Hematopoietic multipotent progenitor cell treated with erythropoietin and hydrocortisone succinate and interleukin-3 and kit ligand, for 6 days (in vitro differentiated cells): ENCODE results near the gene OSBPL5.
"Not testable (repeated sequence)": the region's sequence is repeated elsewhere in the genome, so short reads cannot be mapped to it uniquely, and the experiment has no call there.

Experiments used
- DNase-seq: peaks from one replicate; pipeline ENCODE4 v3.0.0-alpha.2; 2015

Gene OSBPL5

DNA sequence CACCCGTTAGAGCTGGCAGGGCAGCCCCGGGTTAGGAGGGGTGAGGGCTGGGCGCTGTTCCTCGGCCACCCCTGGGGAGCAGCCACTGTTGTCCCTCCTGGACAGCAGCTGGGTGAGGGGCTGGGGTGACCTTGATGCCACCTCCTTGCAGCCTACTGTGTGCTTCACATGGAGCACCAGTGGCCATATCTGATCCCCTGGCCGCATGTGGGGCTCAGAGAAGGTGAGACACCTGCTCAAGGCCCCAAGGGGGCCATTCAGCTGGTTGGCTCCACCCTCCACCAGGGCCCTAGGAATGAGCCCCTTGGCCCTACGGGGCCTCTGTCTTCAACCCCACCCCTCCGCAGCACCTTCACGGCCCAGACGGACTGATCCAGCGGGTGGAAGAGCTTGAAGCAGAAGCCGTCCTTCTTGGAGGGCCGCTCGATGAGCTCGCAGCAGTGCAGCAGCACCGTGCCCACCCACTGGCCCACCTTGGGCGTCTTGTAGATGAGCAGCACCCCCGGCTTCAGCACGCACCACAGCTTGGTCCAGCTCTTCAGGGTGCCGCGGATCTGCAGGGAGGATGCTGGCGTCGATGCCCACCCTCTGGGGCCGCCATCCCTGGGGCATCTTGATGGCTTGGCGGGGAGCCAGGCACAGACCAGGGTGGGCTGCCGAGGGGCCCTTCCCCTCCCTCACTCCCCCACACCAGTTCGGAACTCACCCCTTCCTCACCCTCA is 44.9 kb downstream of the OSBPL5 start:
- no peak for DNase-seq

GRCh38 chr11:3119141-3119821 is 45.8 kb downstream of the OSBPL5 start:
- no peak for DNase-seq

DNA sequence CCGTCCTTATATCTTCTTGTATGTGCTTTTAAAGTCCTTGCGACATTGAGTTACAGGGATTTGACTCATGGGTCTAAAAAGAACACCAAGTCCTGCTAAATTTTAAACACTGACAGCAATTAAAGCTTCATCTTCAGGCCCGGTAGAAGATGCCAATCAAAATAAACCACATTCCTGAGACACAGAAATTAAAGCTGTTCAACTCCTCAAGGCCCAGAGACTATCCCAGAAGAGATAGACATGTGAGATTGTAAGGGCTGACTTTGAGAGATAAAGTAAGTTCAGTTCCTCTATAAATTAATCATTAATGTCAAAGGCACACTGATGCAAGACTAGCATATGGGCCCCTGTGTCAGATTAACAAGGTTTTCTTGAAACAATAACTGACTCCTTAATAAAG is 49.8 kb downstream of the OSBPL5 start:
- peak; percentile 31 for DNase-seq

- not testable (repeated sequence) for DNase-seq
These were observed 51.4 kb downstream of the OSBPL5 start for GRCh38 chr11:3113661-3114060.

- peak; percentile 60 for DNase-seq
These were observed 53.0 kb downstream of the OSBPL5 start for GRCh38 chr11:3111919-3112690.

DNA sequence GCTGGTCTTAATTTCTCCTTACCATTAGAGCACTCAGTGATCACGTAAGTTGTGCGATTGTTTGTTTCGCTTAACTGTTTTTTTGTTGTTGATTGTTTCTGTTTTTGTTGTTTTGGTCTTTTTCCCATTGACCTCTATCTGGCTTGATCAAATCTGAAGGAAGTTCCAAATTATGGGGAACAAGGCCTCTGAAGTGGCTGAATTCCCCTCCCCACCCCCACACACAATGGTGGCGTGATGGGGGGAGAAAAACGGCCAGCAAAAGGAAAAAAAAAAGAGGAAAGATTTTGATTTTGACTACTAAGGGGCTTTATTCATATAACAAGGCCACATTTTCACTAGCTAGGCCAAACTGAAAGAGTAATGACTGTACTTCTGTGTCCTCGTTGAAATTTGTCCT is 53.6 kb downstream of the OSBPL5 start:
- DNase-seq, result no peak

DNA sequence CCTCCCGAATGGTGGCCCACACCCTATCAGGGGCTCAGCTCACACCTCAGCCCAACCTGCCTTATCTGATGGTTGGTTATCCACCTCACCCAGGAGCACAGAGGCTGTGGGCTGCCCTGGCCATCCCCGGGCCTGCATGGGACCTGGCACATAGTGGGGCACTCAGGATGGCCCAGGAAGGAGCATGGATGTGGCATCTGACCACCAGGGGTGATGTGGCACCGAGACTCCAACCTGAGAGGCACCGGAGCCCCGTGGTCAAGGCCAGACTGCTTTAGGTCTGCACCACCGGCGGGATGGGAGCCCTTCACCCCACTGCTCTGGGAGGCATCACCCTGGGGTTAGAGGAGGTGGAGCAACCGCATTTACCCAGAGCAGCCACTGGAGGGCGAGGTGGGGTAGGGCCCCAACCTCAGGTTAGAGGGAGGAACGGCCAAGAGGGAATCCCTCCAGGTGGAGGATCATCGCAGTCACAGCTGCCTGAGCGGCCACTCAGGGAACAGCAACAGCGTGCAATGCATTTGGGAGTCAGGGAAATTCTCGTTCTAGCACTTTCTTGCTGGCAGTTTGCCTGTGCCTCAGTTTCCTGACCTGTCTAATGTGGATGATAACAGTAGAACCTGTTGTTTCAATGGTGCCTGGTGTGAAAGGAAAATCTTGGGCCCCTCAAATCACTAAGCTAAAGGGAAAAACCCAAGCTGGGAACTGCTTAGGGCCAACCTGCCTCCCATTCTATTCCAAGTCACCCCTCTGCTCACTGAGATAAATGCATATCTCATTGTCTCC is 55.0 kb downstream of the OSBPL5 start:
- DNase-seq, result peak; percentile 79

DNA sequence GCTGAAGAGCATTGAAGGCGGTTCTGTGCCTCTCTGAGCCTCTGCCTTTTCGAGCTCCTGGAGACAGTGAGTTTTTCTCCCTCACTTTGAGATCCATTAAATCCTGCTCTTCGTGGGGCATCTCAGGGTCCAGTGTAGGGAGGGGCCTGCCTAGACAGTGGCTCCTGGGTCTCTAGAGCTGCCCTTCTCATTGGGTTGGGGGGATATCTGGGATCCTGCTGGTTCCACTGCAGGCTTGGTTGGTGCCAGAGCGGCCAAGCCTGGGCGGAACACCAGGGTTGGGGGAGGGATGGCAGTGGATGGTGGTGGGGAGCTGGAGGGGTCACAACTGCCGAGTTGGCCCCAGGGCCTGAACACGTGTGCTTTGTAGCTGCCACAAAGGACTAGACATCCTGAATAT is 55.7 kb downstream of the OSBPL5 start:
- no peak for DNase-seq

DNA sequence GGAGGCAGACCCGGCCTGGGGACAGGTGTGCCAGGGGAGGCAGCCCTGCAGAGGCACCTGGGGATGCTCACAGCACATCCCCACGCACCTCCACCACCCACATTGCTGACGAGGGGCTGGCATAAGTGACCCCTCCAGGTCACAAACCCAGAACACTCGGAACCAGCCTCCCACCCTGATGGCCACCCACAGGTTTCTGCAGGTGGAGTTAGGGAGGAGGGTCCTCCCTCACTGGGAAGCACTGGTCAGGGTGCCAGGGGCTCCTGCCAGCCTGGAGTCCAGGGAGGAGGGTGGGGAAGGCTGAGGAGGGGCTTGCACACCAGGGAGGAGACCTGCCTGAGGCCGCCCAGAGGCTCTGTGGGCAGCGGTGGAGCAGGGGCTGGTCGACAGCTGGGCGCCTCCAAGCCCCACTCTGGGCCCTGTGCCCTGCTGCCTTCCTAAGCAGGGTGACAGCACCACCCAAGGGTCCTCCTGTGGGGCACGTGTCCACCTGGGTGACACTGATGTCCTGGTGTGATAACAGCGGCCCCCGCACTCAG is 56.9 kb downstream of the OSBPL5 start:
- DNase-seq, result no peak

DNA sequence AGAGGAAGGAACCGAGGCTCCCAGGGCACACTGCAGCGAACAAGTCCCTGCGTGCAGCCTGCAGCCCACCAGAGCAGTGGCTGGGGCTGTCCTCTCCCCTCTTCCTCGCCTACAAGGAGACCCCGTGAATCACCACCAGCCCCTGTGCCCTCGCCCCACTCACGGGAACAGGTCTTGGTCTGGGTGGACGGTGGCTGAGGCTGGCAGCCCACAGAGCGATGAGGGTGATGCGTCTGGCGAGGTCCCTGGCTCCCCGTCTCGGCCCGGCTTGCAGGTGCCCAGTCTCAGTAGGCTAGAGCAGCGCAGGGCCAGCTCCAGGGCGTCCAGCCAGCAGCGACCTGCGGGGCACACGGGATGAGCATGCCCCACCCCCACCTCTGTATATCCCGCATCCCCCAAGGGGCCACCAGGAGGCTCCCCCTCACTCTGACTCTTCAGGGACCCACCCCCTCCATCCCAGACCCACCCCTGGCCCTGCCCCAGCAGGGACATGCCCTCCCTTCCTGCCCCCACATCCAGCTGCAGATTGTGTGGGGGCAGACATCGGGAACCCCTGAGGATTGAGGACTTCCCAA is 57.4 kb downstream of the OSBPL5 start:
- DNase-seq, result no peak

DNA sequence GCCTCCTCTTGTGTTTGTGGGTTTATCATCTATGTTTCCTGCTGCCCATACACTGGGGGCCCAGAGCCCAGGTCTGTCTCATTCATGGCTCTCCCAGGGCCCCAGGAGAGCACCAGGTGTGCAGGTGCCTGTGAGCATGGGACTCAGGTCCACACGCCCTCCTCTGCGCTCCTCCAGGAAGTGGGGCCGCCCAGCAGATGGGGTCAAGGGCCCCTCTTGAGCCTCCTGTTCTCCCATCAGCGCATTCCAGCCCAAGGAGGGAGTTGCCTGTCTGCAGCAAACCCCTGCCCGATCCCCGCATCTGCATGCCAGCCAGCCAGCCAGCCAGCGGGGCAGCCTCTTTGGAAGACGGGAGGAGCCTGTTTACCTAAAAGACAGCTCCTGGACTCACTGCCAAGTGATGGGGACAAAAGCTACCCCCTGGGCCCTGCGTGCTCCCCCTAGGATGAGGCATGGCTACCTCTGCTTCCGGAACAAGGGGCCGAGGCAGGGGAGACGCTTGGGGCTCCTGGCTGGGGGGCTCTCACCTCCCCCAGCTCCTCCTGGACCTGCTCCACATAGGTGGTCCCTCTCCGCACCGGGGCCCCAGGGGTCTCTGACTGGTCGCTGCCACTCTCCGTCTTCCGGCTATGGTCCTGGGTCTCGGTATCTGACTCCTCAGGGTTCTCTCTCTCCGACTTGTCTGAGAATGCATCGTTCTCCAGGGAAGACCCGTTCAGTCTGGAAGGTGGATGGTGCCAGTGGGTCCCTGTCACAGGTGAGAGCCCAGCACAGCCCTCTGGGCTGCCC is 58.2 kb downstream of the OSBPL5 start:
- no peak for DNase-seq

DNA sequence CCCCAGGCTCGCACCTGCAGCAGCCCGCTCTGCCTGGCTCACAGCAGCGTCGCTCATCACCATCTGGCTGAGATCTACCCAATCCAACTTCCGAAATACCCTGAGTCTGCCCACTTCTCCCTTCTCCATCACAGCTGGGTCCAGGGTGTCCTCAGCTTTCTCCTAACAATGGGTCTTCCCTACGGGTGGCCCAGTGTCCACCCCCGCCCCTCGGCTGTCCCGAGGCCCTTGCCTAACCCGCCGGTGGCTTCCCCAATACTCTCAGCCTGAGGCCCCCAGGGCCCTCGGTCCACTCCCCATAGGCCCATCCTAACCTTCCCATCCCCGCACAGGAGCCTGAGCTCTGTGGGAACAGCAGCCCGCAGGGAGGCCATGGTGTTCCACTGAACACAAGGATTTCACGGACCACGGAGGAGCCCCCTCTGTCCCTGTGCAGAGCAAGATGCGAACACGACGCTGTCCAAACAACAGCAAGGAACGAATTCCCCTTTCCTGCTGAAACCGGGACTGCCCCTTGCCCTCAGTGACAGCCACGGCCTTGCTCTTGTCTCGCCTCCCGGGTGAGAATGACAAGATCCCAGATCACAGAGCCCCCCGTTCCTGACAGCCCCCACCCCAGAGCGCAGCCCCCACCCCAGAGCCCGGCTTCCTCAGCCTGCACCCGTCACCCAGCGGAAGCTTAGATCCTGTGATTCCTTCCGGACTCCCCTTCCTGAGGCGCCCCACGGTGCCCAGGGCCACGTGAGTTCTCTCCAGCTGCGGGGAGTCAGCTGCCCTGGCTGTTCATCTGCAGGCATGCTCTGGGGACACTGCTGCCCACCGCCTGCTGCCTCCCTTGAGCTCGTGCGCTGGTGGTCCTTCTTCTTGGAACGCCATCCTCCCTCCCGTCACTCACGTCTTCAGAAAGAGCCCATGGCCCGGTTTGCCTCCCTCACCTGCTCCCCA is 59.0 kb downstream of the OSBPL5 start:
- DNase-seq, result no peak

- no peak for DNase-seq
These were observed 59.9 kb downstream of the OSBPL5 start for GRCh38 chr11:3104961-3105790.

GRCh38 chr11:3104051-3104714 is 60.9 kb downstream of the OSBPL5 start:
- DNase-seq, result no peak

DNA sequence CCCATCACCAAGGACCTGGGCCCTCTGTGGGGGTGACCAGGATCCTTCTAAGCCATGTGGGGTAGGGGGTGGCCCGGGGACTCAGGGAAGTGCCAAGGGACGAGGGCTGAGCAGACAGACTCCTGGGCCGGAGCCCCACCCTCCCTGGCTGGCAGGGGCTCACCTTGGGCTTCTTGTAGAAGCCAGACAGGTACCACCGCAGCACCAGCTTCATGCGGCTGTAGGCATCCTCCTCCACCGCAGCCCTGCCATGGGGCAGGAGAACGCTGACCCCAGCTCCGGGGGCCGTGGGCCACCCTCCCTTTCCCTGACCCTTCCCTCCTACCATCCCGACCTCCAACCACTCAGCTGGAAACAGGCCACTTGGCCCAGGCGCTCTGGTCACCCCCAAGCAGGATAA is 62.0 kb downstream of the OSBPL5 start:
- no peak for DNase-seq

DNA sequence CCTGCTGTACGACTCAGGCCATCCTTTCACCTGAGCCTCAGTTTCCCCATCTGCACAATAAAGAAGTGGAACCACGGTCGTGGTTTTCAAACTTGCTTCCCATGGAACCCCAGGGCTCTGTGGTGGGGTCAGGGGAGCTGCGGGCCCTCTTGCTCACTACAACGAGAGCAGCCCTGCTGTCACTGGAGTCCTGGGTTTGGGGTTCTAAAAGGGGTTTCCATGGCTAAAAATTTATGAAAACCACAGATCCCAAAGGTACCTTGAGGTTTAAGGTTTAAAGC is 62.5 kb downstream of the OSBPL5 start:
- no peak for DNase-seq

DNA sequence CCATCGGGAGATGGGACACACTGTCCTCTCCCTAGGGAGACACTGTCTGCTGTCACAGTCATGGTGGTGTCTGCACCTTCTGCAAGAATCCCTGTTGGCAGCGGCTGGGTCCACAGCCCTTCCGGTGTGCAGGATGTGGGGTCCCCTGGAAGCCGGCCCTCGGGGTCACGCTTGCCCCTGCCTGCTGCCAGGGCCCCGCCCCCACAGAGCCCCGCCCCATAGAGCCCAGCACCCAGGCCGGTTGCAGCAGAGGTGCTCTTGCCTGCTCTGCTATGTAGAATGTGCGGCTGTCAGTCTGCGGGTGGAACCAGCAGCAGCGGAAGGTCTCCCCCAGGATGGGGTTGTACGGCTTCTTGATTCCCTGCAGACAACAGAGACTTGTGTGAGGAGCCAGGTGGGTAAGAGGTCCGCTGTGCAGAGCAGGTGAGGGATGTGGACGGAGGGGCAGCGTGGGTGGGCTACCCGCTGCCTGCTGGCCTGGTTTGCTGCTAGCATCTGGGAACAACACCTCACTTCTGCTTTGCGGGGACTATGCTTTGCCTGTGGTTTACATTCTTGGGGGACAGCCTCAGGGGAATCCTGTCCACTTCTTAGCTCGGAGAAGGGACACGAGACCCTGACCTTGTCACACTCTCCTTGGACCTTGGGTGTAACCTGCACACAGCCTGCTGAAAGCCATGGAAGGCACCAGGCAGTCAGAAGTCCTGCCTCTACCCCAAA is 63.0 kb downstream of the OSBPL5 start:
- no peak for DNase-seq

- DNase-seq, result no peak
These were observed 65.9 kb downstream of the OSBPL5 start for GRCh38 chr11:3099178-3099577.
